ENCODE results near the gene SDS.

DNA sequence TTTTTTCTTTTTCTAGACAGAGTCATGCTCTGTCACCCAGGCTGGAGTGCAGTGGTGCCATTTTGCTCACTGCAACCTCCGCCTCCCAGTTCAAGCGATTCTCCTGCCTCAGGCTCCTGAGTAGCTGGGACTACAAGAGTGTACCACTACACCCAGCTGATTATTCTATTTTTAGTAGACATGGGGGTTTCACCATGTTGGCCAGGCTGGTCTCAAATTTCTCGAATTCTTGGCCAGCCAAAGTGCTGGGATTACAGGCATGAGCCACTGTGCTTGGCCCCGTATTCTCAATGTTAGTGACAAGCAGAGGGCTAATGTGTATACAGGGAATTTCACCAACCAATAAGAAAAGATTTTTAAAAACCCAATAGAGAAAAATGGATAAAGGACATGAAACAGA is 36.9 kb downstream of the SDS start:
- TF ChIP-seq, protein P1, sequence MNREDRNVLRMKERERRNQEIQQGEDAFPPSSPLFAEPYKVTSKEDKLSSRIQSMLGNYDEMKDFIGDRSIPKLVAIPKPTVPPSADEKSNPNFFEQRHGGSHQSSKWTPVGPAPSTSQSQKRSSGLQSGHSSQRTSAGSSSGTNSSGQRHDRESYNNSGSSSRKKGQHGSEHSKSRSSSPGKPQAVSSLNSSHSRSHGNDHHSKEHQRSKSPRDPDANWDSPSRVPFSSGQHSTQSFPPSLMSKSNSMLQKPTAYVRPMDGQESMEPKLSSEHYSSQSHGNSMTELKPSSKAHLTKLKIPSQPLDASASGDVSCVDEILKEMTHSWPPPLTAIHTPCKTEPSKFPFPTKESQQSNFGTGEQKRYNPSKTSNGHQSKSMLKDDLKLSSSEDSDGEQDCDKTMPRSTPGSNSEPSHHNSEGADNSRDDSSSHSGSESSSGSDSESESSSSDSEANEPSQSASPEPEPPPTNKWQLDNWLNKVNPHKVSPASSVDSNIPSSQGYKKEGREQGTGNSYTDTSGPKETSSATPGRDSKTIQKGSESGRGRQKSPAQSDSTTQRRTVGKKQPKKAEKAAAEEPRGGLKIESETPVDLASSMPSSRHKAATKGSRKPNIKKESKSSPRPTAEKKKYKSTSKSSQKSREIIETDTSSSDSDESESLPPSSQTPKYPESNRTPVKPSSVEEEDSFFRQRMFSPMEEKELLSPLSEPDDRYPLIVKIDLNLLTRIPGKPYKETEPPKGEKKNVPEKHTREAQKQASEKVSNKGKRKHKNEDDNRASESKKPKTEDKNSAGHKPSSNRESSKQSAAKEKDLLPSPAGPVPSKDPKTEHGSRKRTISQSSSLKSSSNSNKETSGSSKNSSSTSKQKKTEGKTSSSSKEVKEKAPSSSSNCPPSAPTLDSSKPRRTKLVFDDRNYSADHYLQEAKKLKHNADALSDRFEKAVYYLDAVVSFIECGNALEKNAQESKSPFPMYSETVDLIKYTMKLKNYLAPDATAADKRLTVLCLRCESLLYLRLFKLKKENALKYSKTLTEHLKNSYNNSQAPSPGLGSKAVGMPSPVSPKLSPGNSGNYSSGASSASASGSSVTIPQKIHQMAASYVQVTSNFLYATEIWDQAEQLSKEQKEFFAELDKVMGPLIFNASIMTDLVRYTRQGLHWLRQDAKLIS (CRISPR knock-in tag; IDR thresholded peaks at IDR 0.05), result no peak
- TF ChIP-seq KLF13 (CRISPR knock-in tag; IDR thresholded peaks at IDR 0.05) (no peak), EZH2 (conservative IDR thresholded peaks at IDR 0.05; ENCODE audit: low read depth, low read length) (no peak), CTCF (CRISPR knock-in tag; IDR thresholded peaks at IDR 0.05) (no peak), HOXA3 (CRISPR knock-in tag; IDR thresholded peaks at IDR 0.05) (no peak), NR3C1 (CRISPR knock-in tag; IDR thresholded peaks at IDR 0.05) (no peak), SP1 (IDR thresholded peaks at IDR 0.05) (no peak), SP1 (CRISPR knock-in tag; IDR thresholded peaks at IDR 0.05) (no peak), EP300 (IDR thresholded peaks at IDR 0.05; ENCODE audit: low read depth in 2 of 2, low read length in 2 of 2) (no peak), EP300 (CRISPR knock-in tag; IDR thresholded peaks at IDR 0.05; ENCODE audit: borderline replicate concordance) (no peak), ZNF891 (CRISPR knock-in tag; IDR thresholded peaks at IDR 0.05) (no peak), ZNF766 (CRISPR knock-in tag; IDR thresholded peaks at IDR 0.05; ENCODE audit: borderline replicate concordance) (no peak), ZNF7 (CRISPR knock-in tag; IDR thresholded peaks at IDR 0.05) (no peak), ZNF776 (CRISPR knock-in tag; IDR thresholded peaks at IDR 0.05) (no peak), YY1 (IDR thresholded peaks at IDR 0.05; ENCODE audit: insufficient read depth, insufficient replicate concordance, low read depth, low read length) (no peak)
